ENCODE results near the gene ANTXRL. TPM values are rescaled to one million over a fixed set of nuclear protein-coding genes. Genes with fewer than 3 reads are reported as not detected.
"Not testable (repeated sequence)": the region's sequence is repeated elsewhere in the genome, so short reads cannot be mapped to it uniquely, and the experiment has no call there.

ANTXRL gene
- total RNA-seq, 2 experiments from 2014 or later = not detected

- peak overlapping the region; percentile 89 for H3K27ac Mint-ChIP-seq
- peak overlapping the region; percentile 33 for H3K4me3 Mint-ChIP-seq
- H3K4me1 Mint-ChIP-seq = peaks cover 27% of the 10 kb centered on the region
- POLR2A ChIA-PET = interaction anchor here (5.3 kb wide), 1 partner anchor 11 kb away, joined by 76 read pairs; no protein-coding TSS in a partner anchor
- no peak for ATAC-seq (ENCODE audit: low read depth)
- H3K27me3 Mint-ChIP-seq = peaks cover 7% of the 10 kb centered on the region
- no peak for DNase-seq
- H3K9me3 Mint-ChIP-seq = no peaks in the 10 kb centered on the region
- H3K36me3 Mint-ChIP-seq = no peaks in the 10 kb centered on the region
Measured at GRCh38 chr10:46272863-46273415, 13.9 kb upstream of the ANTXRL start.

- H3K27ac Mint-ChIP-seq = no peak overlapping the region
- POLR2A ChIA-PET = no interaction called here
- DNase-seq (peak; percentile 28), ATAC-seq (ENCODE audit: low read depth) (no peak)
- H3K9me3 Mint-ChIP-seq = no peaks in the 10 kb centered on the region
- H3K27me3 Mint-ChIP-seq = peaks cover 9% of the 10 kb centered on the region
- H3K4me3 Mint-ChIP-seq = no peak overlapping the region
- no peaks in the 10 kb centered on the region for H3K36me3 Mint-ChIP-seq
- peaks cover 27% of the 10 kb centered on the region for H3K4me1 Mint-ChIP-seq
Measured at GRCh38 chr10:46273506-46274477, 13.0 kb upstream of the ANTXRL start.

- H3K27me3 Mint-ChIP-seq = peaks cover 18% of the 10 kb centered on the region
- no peaks in the 10 kb centered on the region for H3K36me3 Mint-ChIP-seq
Measured at GRCh38 chr10:46277840-46278239, 9.0 kb upstream of the ANTXRL start.

GRCh38 chr10:46282421-46282831 lies 4.4 kb upstream of the ANTXRL start:
- Mint-ChIP-seq H3K27me3 (peaks cover 14% of the 10 kb centered on the region), H3K4me1 (peaks cover 31% of the 10 kb centered on the region), H3K4me3 (peak overlapping the region; percentile 52)
- not testable (repeated sequence) for ATAC-seq (ENCODE audit: low read depth); DNase-seq; H3K27ac Mint-ChIP-seq; H3K36me3 Mint-ChIP-seq; H3K9me3 Mint-ChIP-seq
- POLR2A ChIA-PET = interaction anchor here (0.7 to 3.8 kb wide), 4 partner anchors 12 to 188 kb away, joined by 4 to 76 read pairs (median 18); no protein-coding TSS in a partner anchor

More at GRCh38 chr10:46277840-46278239, 9.0 kb upstream of the ANTXRL start:
- ATAC-seq (ENCODE audit: low read depth) = no peak
- POLR2A ChIA-PET = no interaction called here
- Mint-ChIP-seq H3K9me3 (no peaks in the 10 kb centered on the region), H3K4me1 (peaks cover 11% of the 10 kb centered on the region), H3K4me3 (no peak overlapping the region), H3K27ac (no peak overlapping the region)
- DNase-seq = no peak

- peak overlapping the region; percentile 97 for H3K4me3 Mint-ChIP-seq
- no peaks in the 10 kb centered on the region for H3K9me3 Mint-ChIP-seq
- H3K27ac Mint-ChIP-seq = no peak overlapping the region
- peak; percentile 74 for ATAC-seq (ENCODE audit: low read depth)
- H3K36me3 Mint-ChIP-seq = no peaks in the 10 kb centered on the region
- H3K27me3 Mint-ChIP-seq = peaks cover 10% of the 10 kb centered on the region
- DNase-seq = peak; percentile 82
- POLR2A ChIA-PET = interaction anchor here (0.7 to 3.8 kb wide), 5 partner anchors 12 to 1097 kb away, joined by 4 to 76 read pairs (median 15); no protein-coding TSS in a partner anchor
- H3K4me1 Mint-ChIP-seq = peaks cover 31% of the 10 kb centered on the region
Measured at GRCh38 chr10:46282842-46283574, 3.8 kb upstream of the ANTXRL start.

- ATAC-seq (ENCODE audit: low read depth) (no peak), DNase-seq (no peak)
- Mint-ChIP-seq H3K27ac (peak overlapping the region; percentile 93), H3K36me3 (no peaks in the 10 kb centered on the region), H3K27me3 (peaks cover 9% of the 10 kb centered on the region), H3K4me1 (peaks cover 31% of the 10 kb centered on the region), H3K9me3 (no peaks in the 10 kb centered on the region), H3K4me3 (peak overlapping the region; percentile 97)
- POLR2A ChIA-PET = interaction anchor here (1.9 to 3.8 kb wide), 4 partner anchors 13 to 1096 kb away, joined by 8 to 76 read pairs (median 18); no protein-coding TSS in a partner anchor
Measured at GRCh38 chr10:46283580-46284285, 3.1 kb upstream of the ANTXRL start.

GRCh38 chr10:46284286-46285229 lies 2.2 kb upstream of the ANTXRL start:
- peak overlapping the region; percentile 97 for H3K4me3 Mint-ChIP-seq
- peaks cover 31% of the 10 kb centered on the region for H3K4me1 Mint-ChIP-seq
- H3K9me3 Mint-ChIP-seq = no peaks in the 10 kb centered on the region
- peak; percentile 82 for ATAC-seq (ENCODE audit: low read depth)
- H3K27ac Mint-ChIP-seq = peak overlapping the region; percentile 93
- no peaks in the 10 kb centered on the region for H3K36me3 Mint-ChIP-seq
- H3K27me3 Mint-ChIP-seq = peaks cover 9% of the 10 kb centered on the region
- peak; percentile 93 for DNase-seq
- POLR2A ChIA-PET = interaction anchor here (0.6 to 3.8 kb wide), 8 partner anchors 14 to 1371 kb away, joined by 3 to 76 read pairs (median 6); no protein-coding TSS in a partner anchor

GRCh38 chr10:46285300-46285699 lies 1.5 kb upstream of the ANTXRL start:
- H3K9me3 Mint-ChIP-seq = no peaks in the 10 kb centered on the region
- H3K4me1 Mint-ChIP-seq = peaks cover 31% of the 10 kb centered on the region
- H3K27me3 Mint-ChIP-seq = peaks cover 9% of the 10 kb centered on the region
- ATAC-seq (ENCODE audit: low read depth) = no peak
- POLR2A ChIA-PET = interaction anchor here (0.6 to 3.8 kb wide), 7 partner anchors 14 to 1372 kb away, joined by 3 to 76 read pairs (median 4); no protein-coding TSS in a partner anchor
- H3K4me3 Mint-ChIP-seq = peak overlapping the region; percentile 97
- no peak for DNase-seq
- no peaks in the 10 kb centered on the region for H3K36me3 Mint-ChIP-seq
- peak overlapping the region; percentile 85 for H3K27ac Mint-ChIP-seq

GRCh38 chr10:46285966-46286620 lies 704 bp upstream of the ANTXRL start:
- Mint-ChIP-seq H3K27ac (no peak overlapping the region), H3K9me3 (no peaks in the 10 kb centered on the region), H3K4me3 (no peak overlapping the region), H3K27me3 (peaks cover 9% of the 10 kb centered on the region), H3K4me1 (peaks cover 26% of the 10 kb centered on the region), H3K36me3 (no peaks in the 10 kb centered on the region)
- no peak for ATAC-seq (ENCODE audit: low read depth)
- no peak for DNase-seq
- POLR2A ChIA-PET = interaction anchor here (3.8 kb wide), 1 partner anchor 15 kb away, joined by 76 read pairs; no protein-coding TSS in a partner anchor

GRCh38 chr10:46287846-46288477 lies 1.2 kb downstream of the ANTXRL start:
- Mint-ChIP-seq H3K4me3 (no peak overlapping the region), H3K4me1 (peaks cover 21% of the 10 kb centered on the region), H3K27ac (no peak overlapping the region), H3K9me3 (no peaks in the 10 kb centered on the region), H3K27me3 (peaks cover 4% of the 10 kb centered on the region), H3K36me3 (no peaks in the 10 kb centered on the region)
- POLR2A ChIA-PET = no interaction called here
- DNase-seq = no peak
- no peak for ATAC-seq (ENCODE audit: low read depth)

Measured in activated naive CD8-positive, alpha-beta T cell treated with anti-CD3 and anti-CD28 coated beads, Interleukin-2, amount 10 ng/mL, durations not matched to agents 7 days and 5 days (primary cell).